Stimulated activated CD4-positive, alpha-beta T cell treated with anti-CD3 and anti-CD28 coated beads, Interleukin-12 subunit alpha, Interleukin-12 subunit beta, amount 100 ng/mL, for 48 hours (primary cell): ENCODE data around the gene ATAD1.
A peak's percentile ranks its signal among the peaks of the same experiment; 100 is the strongest.
"Not testable (repeated sequence)": the region's sequence is repeated elsewhere in the genome, so short reads cannot be mapped to it uniquely, and the experiment has no call there.

Experiments used
- DNase-seq, 3 donors: peaks; one replicate each; pipeline ENCODE4 v3.0.0-alpha.2; 2020; ENCODE audit warnings: low read depth in 2 of 3, low spot score in 1 of 3

Gene ATAD1

DNA sequence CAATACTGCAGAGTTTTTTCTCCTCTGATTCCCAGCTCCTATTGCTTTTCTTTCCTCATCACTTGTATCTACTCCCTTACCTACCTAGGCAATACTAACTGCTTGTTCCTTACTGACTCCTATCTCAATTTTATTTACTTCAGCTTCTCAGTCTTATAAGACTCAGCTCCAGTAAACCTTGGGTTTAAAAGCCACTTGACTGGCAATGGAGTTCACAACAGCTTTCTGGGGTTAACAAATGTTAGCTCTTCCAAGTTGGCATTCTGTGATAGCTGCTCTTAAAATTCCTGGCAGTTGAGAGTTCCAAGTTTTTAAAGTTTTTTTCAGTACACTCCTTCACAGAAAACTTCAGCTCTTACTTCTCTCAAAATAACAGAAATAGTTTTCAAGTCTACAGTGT, 14.2 kb downstream of the ATAD1 start:
- no peak for DNase-seq

DNA sequence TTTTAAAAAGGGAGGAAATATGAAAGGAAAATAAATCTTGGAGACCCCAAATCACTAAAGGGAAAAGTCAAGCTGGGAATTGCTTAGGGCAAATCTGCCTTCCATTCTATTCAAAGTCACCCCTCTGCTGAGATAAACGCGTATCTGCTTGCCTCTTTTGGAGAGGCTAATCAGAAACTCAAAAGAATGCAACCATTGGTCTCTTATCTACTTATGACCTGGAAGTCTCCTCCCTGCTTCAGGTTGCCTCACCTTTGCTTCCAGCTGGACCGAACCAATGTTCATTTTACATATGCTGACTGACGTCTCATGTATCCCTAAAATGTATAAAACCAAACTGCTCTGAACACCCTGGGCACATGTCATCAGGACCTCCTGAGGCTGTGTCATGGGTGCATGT, 14.7 kb downstream of the ATAD1 start:
- no peak for DNase-seq

DNA sequence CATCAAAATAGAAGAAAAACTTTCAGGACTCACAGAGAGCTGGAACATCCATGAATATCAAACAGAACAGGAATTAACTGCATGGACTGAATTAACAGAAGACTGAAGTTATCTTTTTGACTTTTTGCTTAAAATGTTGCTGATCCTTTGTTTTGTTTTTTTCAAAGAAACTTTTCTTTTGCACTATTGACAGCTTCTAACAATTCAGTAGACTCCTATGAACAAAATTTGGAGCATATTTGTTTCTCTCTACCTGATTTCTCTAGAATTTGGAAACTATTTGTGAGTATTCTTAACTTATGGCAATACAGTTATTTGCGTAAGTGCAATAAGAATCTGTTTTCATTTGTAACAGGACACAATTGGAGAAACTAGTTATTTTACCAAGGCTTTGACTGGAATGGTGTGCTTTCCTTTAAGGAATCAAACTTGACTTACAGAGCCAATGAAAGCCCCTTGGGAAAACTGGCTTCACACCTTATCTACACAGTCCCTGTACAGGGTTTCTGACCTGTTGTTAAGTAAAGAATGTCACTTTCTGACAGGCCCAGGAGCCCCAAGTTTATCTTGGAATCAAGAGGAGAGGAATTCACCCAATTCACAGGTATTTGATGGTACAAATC, 16.1 kb downstream of the ATAD1 start:
- DNase-seq = not testable (repeated sequence)

DNA sequence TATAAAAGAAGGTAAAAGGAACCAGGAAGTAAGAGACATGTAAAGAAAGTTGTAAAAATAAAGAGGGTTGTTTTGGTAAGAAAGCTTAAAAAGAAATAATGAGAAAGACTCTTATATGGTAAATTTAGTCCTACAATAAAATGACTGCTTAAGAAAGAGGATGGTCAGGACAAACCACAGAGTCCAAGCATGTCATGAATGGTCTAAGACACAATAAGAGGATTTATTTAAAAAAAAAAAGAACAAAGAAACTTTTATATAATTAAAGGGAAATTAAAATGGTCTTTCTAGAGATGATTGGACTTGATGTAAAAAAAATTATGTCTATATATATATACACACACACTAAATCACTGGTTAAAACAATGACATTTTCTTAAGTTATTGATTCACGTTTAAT, 18.2 kb downstream of the ATAD1 start:
- DNase-seq = no peak

DNA sequence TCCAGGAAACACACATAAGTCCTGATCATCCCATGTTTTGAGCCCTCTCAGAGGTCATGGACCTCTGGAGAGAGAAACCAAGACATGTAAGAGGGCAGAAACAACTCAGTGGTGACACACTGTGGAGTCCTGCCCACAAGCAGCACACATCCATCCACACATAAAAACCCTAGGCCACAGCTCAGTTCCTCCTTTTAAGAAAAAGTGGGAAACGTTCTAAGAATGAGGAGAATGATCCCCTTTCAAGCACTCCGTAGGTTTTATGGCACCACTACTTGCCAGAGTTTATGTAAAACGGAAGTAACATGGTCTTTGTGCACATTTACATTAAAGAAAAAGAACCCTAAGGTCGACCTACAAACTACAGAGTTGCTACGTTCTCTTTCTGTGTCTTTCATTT, 19.9 kb downstream of the ATAD1 start:
- DNase-seq = no peak

DNA sequence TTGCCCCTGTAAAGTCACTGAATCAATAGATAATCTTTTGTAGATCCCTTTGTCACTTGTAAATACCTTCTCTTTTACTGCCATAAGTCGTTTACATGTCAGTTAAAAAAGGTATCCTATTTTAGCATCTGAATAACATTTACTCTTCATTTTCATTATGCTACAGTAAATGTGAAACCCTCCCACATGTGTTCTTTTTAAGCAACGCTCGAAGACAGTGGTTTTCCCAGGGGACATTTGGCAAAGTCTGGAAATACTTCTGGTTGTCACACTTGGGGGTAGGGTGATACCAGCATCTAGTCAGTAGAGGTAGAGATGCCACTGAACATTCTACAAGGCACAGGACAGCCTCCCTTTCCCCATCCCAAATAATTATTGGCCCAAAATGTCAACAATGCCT, 23.7 kb downstream of the ATAD1 start:
- DNase-seq = no peak

DNA sequence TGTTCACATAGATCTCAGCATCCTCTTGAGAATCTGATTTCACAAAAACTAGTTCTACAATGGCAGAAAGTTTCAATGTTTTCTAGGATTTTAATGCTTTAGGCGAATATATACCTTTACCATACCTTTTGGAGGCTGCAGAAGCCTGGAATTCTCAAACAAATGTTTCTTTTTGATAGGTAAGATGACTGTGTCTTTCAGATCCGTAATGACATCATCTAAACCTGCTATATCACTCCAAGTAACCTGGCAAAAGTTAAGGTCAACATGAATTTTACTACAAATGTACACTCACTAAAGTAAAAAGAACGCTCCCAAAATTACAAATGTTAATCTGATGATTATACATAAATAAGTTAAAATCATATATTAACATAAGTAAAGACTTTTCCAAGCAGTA, 27.8 kb downstream of the ATAD1 start:
- no peak for DNase-seq

DNA sequence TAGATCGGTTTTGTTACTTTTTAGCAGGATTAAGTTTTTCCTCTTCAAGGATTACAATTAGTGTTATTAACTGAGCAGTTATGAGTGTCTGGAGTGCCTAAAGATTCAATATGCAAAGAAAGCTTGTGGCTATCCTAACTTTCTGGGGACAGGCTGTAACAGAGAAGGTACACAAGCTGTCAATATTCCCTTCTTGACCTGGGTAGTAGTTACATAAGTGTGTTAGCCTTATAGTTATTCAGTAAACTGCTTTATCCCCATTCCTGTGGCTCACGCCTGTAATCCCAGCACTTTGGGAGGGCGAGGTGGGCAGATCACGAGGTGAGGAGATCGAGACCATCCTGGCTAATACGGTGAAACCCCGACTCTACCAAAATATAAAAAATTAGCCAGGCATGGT, 31.6 kb downstream of the ATAD1 start:
- no peak for DNase-seq

DNA sequence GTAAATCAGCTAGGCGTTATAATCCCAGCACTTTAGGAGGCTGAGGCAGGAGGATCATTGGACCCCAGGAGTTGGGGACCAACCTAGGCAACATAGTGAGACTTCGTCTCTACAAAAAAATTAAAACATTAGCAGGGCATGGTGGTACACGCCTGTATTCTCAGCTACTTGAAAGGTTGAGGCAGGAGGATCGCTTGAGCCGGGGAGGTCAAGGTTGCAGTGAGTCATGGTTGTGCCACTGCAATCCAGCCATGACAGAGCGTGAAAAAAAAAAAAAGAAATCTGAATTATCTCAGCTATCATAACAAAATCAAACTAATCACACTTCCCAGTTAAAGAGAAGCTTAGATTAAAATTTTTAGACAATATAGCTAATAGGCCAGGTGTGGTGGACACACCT, 35.3 kb downstream of the ATAD1 start:
- no peak for DNase-seq

DNA sequence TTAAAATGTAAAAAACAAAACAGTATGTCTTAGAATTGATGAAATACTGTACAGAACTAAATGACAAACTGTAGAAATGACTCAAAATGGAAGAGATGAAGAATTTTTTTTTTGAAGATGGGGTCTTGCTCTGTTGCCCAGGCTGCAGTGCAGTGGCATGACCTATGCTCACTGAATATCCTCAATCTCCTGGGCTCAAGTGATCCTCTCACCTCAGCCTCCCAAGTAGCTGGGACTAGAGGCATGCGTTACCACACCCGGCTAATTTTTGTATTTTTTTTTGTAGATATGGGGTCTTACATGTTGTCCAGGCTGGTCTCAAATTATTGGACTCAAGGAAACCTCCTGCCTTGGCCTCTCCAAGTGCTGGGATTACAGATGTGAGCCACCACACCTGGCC, 36.5 kb downstream of the ATAD1 start:
- DNase-seq = no peak

DNA sequence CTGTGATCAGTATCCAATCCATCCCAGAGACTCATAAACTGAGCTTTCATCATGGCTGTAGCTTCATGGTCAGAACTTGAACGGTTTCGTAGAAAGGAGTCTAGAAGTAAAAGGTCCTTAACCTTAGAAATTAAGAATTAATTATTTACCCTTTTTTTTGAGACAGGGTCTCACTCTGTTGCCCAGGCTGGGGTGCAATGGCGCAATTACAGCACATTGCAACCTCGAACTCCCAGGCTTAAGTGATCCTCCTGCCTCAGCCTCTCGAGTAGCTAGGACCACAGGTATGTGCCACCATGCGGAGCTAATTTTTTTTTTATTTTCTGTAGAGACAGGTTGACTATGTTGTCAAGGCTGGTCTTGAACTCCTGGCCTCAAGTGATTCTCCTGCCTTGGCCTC, 41.7 kb downstream of the ATAD1 start:
- DNase-seq = no peak

DNA sequence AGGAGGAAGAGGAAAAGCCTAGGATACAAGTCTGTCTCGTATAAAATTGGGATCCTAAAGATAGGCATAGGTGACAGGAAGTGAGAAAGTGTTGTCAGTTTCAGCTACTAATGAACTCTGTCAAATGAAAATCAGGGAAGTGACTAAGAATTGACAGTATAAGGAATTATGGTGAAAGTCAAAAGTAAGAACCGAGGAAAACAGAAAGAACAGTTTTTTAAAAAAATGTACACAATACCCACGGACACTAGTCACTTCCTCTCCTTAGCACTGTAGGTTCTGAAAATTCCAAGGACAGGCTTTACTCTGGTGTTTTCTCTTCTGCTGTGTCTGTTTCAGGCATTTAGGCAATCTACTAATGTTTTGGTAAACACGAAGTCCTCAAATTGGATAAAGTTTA, 42.3 kb downstream of the ATAD1 start:
- DNase-seq = no peak

DNA sequence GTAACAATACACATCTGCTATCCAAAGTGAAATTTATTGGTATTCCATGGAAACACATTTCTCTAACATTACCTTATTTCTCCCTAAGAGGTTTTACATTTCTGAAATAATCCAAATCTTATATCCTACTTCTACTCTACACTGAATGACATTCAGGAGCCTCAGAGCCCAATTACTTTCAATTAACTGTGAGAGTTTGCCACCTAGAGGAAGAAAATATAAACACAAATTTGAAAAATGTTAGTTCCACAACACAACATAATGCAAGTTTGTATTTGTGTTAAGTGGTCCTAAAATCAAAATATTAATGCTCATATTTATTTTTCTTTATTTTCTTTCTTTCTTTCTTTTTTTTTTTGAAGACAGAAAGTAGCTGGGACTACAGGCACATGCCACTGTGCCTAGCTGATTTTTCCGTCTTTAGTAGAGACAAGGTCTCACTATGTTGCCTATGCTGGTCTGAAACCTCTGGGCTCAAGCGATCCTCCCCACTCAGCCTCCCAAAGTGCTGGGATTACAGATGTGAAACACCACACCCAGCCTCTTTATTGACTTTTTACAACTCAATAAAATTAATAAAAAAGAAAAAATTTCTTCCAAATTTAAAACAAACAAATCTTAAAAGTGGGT, 46.0 kb downstream of the ATAD1 start:
- DNase-seq = no peak

DNA sequence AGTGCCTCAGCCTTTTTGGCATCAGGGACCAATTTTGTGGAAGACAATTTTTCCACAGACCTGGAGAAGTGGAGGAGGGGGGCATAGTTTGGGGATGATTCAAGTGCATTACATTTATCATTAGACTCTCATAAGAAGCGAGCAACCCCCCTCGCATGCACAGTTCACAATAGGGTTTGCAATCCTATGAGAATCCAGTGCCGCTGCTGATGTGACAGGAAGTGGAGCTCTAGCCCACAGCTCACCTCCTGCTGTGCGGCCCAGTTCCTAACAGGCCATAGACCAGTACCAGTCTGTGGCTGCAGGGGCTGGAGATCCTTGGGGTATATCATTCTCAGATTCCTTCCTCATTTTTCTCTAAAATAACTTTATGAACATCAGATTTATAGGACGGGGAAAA, 50.8 kb downstream of the ATAD1 start:
- DNase-seq = no peak

DNA sequence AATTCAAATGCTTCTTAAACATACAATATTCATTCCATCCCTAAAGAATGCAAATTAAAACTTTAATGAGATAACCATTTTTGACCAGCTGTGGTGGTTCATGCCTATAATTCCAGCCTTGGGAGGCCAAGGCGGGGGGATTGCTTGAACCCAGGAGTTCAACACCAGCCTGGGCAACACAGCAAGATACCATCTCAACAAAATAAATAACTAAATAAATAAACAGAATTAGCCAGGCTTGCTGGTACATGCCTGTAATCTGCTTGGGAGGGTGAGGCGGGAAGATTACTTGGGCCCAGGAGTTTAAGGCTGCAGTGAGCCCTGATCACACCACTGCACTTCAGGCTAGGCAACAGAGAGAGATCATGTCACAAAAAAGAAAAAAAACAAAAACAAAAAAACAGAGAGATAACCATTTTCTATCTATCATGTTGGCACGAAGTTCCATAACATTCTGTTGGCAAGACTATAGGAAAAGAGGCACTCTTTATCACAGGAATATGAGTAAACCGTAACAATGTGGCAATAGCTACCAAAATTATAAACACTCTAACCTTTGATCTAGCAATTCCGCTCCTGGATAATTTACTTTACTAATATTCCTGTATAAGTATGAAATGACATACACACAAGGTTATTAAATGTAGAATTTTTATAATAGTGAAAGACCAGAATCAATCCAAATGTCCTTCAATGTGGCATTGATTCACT, 52.2 kb downstream of the ATAD1 start:
- no peak for DNase-seq

DNA sequence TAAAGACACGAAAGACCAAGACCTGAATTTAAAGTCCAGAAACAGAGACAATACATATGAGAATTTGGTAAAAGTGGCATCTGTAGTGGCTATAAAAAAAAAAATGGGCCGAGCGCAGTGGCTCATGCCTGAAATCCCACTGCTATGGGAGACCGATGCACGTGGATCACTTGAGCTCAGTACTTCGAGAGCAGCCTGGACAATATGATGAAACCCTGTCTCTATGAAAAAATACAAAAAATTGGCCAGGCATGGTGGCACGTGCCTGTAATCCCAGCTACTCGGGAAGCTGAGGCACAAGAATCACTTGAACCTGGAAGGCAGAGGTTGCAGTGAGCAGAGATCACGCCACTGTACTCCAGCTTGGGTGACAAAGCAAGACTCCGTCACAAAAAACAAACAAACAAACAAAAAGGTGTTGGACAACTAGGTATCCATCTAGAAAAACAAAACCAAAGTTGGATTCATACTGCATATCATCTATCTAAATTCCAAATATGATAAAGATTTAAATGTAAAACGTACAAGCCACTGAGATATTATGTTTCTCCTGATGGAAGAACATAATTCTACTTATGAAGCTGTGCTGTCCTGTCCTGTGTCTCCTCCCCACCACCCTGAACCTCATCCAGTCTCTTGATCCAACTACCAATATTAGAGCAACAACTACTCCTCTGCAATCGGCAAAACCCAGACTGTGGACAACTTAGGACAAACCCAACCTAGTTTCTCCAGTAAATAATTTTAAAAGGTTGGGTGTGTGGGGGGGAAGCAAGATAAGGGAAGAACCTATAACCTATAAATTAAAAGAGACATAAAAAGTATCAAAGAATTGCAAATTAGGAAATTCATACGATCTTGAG, 53.7 kb downstream of the ATAD1 start:
- DNase-seq = no peak

DNA sequence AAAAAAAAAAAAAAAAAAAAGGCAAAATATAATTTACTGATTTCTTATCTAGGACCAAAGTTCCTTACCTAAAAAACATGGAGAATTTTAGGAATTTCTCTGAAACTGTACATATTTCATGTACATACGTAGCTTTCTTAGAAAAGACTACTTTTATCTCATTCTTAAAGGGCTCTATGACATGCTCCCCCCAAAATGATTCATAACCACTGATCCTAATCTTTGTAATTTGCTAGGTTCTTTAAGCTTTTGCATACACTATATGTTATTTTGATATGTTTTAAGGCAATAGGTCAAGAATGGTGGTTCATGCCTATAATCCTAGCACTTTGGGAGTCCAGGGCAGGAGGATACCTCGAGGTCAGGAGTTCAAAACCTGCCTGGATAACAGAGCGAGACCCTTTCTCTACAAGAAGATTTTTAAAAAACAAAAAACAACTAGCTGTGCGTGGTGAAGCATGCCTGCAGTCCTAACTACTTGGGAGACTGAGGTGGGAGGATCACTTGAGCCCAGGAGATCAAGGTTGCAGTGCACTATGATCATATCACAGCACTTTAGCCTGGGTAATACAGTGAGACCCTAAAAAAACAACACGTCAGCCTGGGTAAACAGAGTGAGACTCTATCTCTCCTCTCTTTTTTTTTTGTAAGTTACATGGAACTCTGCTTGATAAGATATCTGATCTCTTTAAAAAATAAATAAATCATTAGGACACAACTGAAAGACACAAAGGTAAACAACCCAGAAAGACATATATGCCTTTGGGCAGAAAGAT, 54.8 kb downstream of the ATAD1 start:
- no peak for DNase-seq

DNA sequence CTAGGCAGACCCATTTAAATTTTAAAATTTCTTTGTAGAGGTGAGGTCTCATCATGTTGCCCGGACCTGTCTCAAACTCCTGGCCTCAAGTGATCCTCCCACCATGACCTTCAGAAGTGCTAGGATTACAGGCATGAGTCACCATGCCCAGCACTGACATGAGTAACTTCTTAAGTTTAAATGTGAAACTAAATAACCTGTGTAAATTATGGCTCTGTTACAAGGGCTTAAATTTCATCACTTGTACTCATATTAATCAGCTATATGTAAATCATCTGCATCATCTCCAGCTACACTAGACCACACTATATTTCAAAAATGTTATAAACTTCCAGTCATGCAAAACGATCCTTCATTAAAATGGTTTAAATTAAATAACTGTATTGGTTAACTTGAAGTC, 56.1 kb downstream of the ATAD1 start:
- peak; percentile 37 to 43 (median 40) for DNase-seq

DNA sequence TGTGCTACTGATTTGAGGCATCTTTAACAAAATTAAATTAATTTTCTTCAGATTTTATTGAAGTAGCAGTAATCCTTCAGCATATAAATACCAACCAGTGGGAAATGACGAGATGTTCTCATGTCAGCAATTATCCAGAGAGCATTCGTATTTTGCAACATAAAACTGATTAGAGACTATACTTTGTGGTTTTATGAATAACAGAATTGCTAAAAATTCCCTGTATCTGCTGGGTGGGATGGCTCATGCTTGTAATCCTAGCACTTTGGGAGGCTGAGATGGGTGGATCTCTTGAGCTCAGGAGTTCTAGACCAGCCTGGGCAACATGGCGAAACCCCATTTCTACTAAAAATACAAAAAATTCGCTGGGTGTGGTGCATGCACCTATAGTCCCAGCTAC, 56.9 kb downstream of the ATAD1 start:
- no peak for DNase-seq

DNA sequence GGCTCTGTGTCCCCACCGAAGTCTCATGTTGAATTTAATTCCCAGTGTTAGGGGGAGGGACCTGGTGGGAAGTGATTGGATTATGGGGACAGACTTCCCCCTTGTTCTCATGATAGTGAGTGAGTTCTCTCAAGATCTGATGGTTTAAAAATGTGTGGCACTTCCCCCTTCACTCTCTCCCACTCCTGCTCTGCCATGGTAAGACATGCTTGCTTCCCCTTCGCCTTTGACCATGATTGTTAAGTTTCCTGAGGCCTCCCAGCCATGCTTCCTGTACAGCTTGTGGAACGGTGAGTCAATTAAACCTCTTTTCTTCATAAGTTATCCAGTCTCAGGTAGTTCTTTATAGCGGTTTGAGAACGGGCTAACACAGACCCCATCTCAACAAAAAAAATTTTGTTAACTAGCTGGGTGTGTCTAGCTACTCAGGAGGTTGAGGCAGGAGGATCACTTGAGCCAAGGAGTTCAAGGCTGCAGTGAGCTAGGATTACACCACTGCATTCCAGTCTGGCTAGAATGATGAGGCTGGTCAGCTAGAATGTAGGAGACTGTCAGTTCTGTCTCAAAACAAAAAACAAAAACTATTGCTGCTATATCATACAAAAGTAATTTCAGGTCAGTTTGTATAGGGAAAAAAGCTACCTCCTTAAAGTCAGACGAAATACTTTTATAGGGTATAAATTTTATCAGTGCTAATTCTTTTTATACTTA, 57.7 kb downstream of the ATAD1 start:
- no peak for DNase-seq
